OCI-LY3 (cell line): ENCODE data around the gene COL4A6.

Experiments
- H2AFZ ChIP-seq: fragments of 200-600, 300-600 bp; shearing (Covaris generic); 2 replicates; pipeline ENCODE4 v1.6.0; 2014; ENCODE audit warnings: antibody characterized with exemption, low read depth, low read length
- H3K27ac ChIP-seq: fragments of 200-600, 300-600 bp; sonication (generic); 2 replicates; pipeline ENCODE4 v1.5.1; 2014; ENCODE audit warnings: mild to moderate bottlenecking, low read length, moderate library complexity, mixed read lengths
- H3K27me3 ChIP-seq: fragments of 200-600, 300-600 bp; sonication (generic); 2 replicates; pipeline ENCODE4 v1.6.1; 2014; ENCODE audit warnings: low read depth, low read length, mixed read lengths
- H3K36me3 ChIP-seq: fragments of 200-600, 300-600 bp; sonication (generic); replicated peaks from 2 replicates; pipeline ENCODE3; 2014; ENCODE audit warnings: low read depth, low read length, mixed read lengths
- H3K4me1 ChIP-seq: fragments of 300-600, 200-600 bp; sonication (generic); 2 replicates; pipeline ENCODE4 v1.6.1; 2014; ENCODE audit warnings: low read length, mixed read lengths
- H3K4me2 ChIP-seq: fragments of 200-600, 300-600 bp; sonication (generic); 2 replicates; pipeline ENCODE4 v1.6.1; 2014; ENCODE audit warnings: low read length, mixed read lengths
- H3K4me3 ChIP-seq: fragments of 300-600, 200-600 bp; sonication (generic); 2 replicates; pipeline ENCODE4 v1.5.1; 2014; ENCODE audit warnings: antibody characterized with exemption, mild to moderate bottlenecking, low read length, moderate library complexity
- H3K79me2 ChIP-seq: fragments of 300-600, 200-600 bp; shearing (Covaris generic); 2 replicates; pipeline ENCODE4 v1.6.1; 2014; ENCODE audit warnings: mild to moderate bottlenecking, low read length, mixed read lengths
- H3K9ac ChIP-seq: fragments of 300-600, 200-600 bp; shearing (Covaris generic); 2 replicates; pipeline ENCODE4 v1.6.0; 2014; ENCODE audit warnings: mild to moderate bottlenecking, low read length, moderate library complexity
- H3K9me3 ChIP-seq: fragments of 200-600, 300-600 bp; shearing (Covaris generic); 2 replicates; pipeline ENCODE4 v1.6.1; 2014; ENCODE audit warnings: low read length, mixed read lengths; ENCODE audit not compliant: insufficient read depth
- H4K20me1 ChIP-seq: fragments of 200-600, 300-600 bp; sonication (generic); 2 replicates; pipeline ENCODE4 v1.6.1; 2016; ENCODE audit warnings: low read length, mixed read lengths; ENCODE audit not compliant: insufficient read depth
- EZH2phosphoT487 ChIP-seq: fragments of 200-600 bp; shearing (Covaris generic); IDR thresholded peaks from 2 replicates; pipeline ENCODE4 v1.6.1; 2018; ENCODE audit warnings: antibody characterized with exemption, mixed run types, low read depth
- TF ChIP-seq, protein P1 (sequence below): fragments of 200-600, 300-600 bp; sonication (generic); IDR thresholded peaks from 2 replicates; pipeline ENCODE4 v1.5.1; 2014; ENCODE audit warnings: antibody characterized with exemption, low read length, low read depth

Gene COL4A6

DNA sequence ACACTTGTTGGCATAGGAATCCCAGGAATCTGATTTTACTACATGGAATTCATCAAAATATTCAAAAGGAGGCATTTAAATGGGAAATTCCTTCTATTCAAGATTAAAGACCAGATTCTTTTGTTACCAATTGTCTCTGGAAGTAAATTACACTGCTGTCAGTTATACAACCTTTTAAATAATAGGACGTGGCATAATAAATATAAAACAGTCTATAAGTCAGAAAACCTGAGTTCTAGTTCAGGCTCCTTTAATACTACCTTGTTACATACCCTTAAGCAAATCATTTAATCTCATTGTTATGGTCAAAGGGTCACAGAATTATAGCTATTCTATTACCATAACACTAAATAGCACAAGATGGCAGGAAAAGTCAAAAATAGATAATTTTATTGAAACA is 18.8 kb downstream of the COL4A6 start:
- H3K9me3 ChIP-seq: no peaks in the 10 kb centered on the region
- peaks cover 4% of the 10 kb centered on the region for H3K4me1 ChIP-seq
- H3K36me3 ChIP-seq: no peaks in the 10 kb centered on the region
- TF ChIP-seq, protein P1, sequence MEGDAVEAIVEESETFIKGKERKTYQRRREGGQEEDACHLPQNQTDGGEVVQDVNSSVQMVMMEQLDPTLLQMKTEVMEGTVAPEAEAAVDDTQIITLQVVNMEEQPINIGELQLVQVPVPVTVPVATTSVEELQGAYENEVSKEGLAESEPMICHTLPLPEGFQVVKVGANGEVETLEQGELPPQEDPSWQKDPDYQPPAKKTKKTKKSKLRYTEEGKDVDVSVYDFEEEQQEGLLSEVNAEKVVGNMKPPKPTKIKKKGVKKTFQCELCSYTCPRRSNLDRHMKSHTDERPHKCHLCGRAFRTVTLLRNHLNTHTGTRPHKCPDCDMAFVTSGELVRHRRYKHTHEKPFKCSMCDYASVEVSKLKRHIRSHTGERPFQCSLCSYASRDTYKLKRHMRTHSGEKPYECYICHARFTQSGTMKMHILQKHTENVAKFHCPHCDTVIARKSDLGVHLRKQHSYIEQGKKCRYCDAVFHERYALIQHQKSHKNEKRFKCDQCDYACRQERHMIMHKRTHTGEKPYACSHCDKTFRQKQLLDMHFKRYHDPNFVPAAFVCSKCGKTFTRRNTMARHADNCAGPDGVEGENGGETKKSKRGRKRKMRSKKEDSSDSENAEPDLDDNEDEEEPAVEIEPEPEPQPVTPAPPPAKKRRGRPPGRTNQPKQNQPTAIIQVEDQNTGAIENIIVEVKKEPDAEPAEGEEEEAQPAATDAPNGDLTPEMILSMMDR: no peak
- no peak for TF ChIP-seq EZH2phosphoT487
- H3K4me2 ChIP-seq: no peak overlapping the region
- no peak overlapping the region for H3K4me3 ChIP-seq
- H3K27ac ChIP-seq: no peak overlapping the region
- no peaks in the 10 kb centered on the region for H3K27me3 ChIP-seq
- no peaks in the 10 kb centered on the region for H4K20me1 ChIP-seq
- no peak overlapping the region for H2AFZ ChIP-seq
- H3K79me2 ChIP-seq: no peaks in the 10 kb centered on the region
- no peak overlapping the region for H3K9ac ChIP-seq

DNA sequence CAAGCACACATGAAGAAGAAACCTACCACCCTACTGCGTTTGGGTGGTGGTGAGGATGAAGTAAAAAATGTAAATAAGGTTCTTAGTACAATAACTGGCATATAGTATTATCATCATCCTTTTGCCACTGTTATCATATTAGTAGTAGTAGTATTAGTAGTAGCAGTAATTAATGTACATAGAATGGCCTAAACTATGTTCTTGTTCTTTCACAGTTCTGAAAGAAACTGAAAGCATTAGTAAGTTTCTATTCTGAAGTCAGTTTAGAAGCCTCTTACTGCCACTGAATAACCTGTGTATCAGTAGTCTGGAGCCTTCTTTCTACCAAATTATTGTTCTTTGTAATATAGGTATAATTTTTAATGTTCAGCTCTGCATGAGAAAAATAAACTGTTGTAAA is 21.0 kb downstream of the COL4A6 start:
- Histone ChIP-seq H4K20me1 (no peaks in the 10 kb centered on the region), H3K9ac (no peak overlapping the region), H3K79me2 (no peaks in the 10 kb centered on the region), H2AFZ (no peak overlapping the region), H3K27me3 (no peaks in the 10 kb centered on the region), H3K36me3 (no peaks in the 10 kb centered on the region), H3K4me2 (no peak overlapping the region), H3K4me1 (peaks cover 4% of the 10 kb centered on the region), H3K9me3 (no peaks in the 10 kb centered on the region), H3K4me3 (no peak overlapping the region), H3K27ac (no peak overlapping the region)
- TF ChIP-seq, protein P1: no peak
- no peak for TF ChIP-seq EZH2phosphoT487

DNA sequence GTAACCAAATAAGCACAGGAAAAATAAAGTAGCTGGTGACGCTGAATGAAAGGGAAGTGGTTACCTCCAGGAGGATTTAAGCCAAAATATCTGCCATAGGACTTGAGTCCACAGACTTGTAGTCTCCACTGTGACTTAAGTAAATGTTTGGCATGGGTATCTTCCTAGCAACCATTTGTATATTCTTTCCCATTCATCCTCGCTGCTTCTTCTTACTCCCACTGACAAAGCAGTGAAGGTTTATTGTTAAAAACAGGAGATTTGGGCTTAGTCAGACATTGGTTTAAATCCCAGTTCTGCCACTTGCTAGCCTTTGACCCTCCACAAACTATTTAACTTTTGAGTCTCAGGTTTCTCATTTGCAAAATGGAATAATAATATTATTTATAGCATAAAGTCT is 22.3 kb downstream of the COL4A6 start:
- H3K4me1 ChIP-seq: peaks cover 4% of the 10 kb centered on the region
- H3K9ac ChIP-seq: no peak overlapping the region
- no peaks in the 10 kb centered on the region for H3K36me3 ChIP-seq
- no peaks in the 10 kb centered on the region for H3K27me3 ChIP-seq
- no peak overlapping the region for H2AFZ ChIP-seq
- no peaks in the 10 kb centered on the region for H3K79me2 ChIP-seq
- H4K20me1 ChIP-seq: no peaks in the 10 kb centered on the region
- H3K4me2 ChIP-seq: no peak overlapping the region
- TF ChIP-seq, protein P1: no peak
- no peak for TF ChIP-seq EZH2phosphoT487
- no peaks in the 10 kb centered on the region for H3K9me3 ChIP-seq
- no peak overlapping the region for H3K27ac ChIP-seq
- no peak overlapping the region for H3K4me3 ChIP-seq

DNA sequence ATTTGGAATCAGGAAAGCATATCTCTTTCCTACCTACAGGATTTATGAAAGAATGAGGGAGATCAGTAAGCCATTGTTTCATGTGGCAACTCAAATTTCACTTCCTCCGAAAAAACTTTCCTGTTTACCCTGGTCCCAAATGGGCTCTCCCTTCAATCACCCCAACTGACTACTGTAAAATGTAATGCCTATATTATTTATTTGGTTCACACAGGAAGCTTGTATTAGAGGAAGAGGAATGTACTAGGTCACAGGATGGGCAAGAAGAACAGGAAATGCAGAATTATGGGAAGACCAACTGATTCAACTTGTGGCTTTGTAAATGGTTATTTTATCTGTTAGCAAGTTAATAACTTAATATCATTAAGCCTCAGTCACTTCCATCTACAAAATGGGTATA is 23.1 kb downstream of the COL4A6 start:
- no peak overlapping the region for H3K4me3 ChIP-seq
- no peaks in the 10 kb centered on the region for H4K20me1 ChIP-seq
- no peak overlapping the region for H3K9ac ChIP-seq
- H3K79me2 ChIP-seq: no peaks in the 10 kb centered on the region
- H3K27me3 ChIP-seq: no peaks in the 10 kb centered on the region
- TF ChIP-seq, protein P1: no peak
- no peak for TF ChIP-seq EZH2phosphoT487
- H3K4me2 ChIP-seq: no peak overlapping the region
- peaks cover 4% of the 10 kb centered on the region for H3K4me1 ChIP-seq
- H3K27ac ChIP-seq: no peak overlapping the region
- H2AFZ ChIP-seq: no peak overlapping the region
- H3K9me3 ChIP-seq: no peaks in the 10 kb centered on the region
- H3K36me3 ChIP-seq: no peaks in the 10 kb centered on the region
